ENCODE results near the gene EMX2.

Gene EMX2

GRCh38 chr10:117553142-117553814 is 10.7 kb downstream of the EMX2 start:
- H3K4me1 Mint-ChIP-seq: peaks cover 11% of the 10 kb centered on the region
- peaks cover 2% of the 10 kb centered on the region for H3K36me3 Mint-ChIP-seq
- peak overlapping the region; percentile 42 for H3K27ac Mint-ChIP-seq
- H3K9me3 Mint-ChIP-seq: no peaks in the 10 kb centered on the region
- no peak overlapping the region for H3K4me3 Mint-ChIP-seq
- peaks cover 85% of the 10 kb centered on the region for H3K27me3 Mint-ChIP-seq
- DNase-seq: no peak
- CTCF ChIA-PET: interaction anchor here (1.0 to 1.5 kb wide), 2 partner anchors 56 to 382 kb away, joined by 3 read pairs; no protein-coding TSS in a partner anchor

GRCh38 chr10:117553815-117554172 is 11.2 kb downstream of the EMX2 start:
- Mint-ChIP-seq H3K27ac (no peak overlapping the region), H3K9me3 (no peaks in the 10 kb centered on the region), H3K4me1 (peaks cover 11% of the 10 kb centered on the region), H3K27me3 (peaks cover 82% of the 10 kb centered on the region), H3K4me3 (no peak overlapping the region), H3K36me3 (no peaks in the 10 kb centered on the region)
- CTCF ChIA-PET: interaction anchor here (1.5 kb wide), 1 partner anchor 57 kb away, joined by 3 read pairs; no protein-coding TSS in a partner anchor
- no peak for DNase-seq

- no peaks in the 10 kb centered on the region for H3K36me3 Mint-ChIP-seq
- peaks cover 77% of the 10 kb centered on the region for H3K27me3 Mint-ChIP-seq
- CTCF ChIA-PET: no interaction called here
- H3K4me3 Mint-ChIP-seq: no peak overlapping the region
- H3K27ac Mint-ChIP-seq: no peak overlapping the region
- no peaks in the 10 kb centered on the region for H3K9me3 Mint-ChIP-seq
- DNase-seq: no peak
- peaks cover 11% of the 10 kb centered on the region for H3K4me1 Mint-ChIP-seq
Observed at GRCh38 chr10:117554241-117554814, 11.8 kb downstream of the EMX2 start.

- no peak overlapping the region for H3K27ac Mint-ChIP-seq
- peaks cover 11% of the 10 kb centered on the region for H3K4me1 Mint-ChIP-seq
- no peaks in the 10 kb centered on the region for H3K9me3 Mint-ChIP-seq
- DNase-seq: no peak
- CTCF ChIA-PET: no interaction called here
- no peaks in the 10 kb centered on the region for H3K36me3 Mint-ChIP-seq
- H3K4me3 Mint-ChIP-seq: no peak overlapping the region
- peaks cover 70% of the 10 kb centered on the region for H3K27me3 Mint-ChIP-seq
Observed at GRCh38 chr10:117555017-117555416, 12.5 kb downstream of the EMX2 start.

GRCh38 chr10:117555863-117556262 is 13.3 kb downstream of the EMX2 start:
- DNase-seq: no peak
- Mint-ChIP-seq H3K4me1 (peaks cover 11% of the 10 kb centered on the region), H3K27me3 (peaks cover 61% of the 10 kb centered on the region), H3K36me3 (no peaks in the 10 kb centered on the region), H3K27ac (no peak overlapping the region), H3K9me3 (no peaks in the 10 kb centered on the region), H3K4me3 (no peak overlapping the region)
- CTCF ChIA-PET: no interaction called here

- DNase-seq: no peak
- no peak overlapping the region for H3K4me3 Mint-ChIP-seq
- no peak overlapping the region for H3K27ac Mint-ChIP-seq
- no peaks in the 10 kb centered on the region for H3K9me3 Mint-ChIP-seq
- no peaks in the 10 kb centered on the region for H3K36me3 Mint-ChIP-seq
- H3K27me3 Mint-ChIP-seq: peaks cover 56% of the 10 kb centered on the region
- CTCF ChIA-PET: interaction anchor here (1.3 kb wide), 1 partner anchor 684 kb away, joined by 3 read pairs; no protein-coding TSS in a partner anchor
- H3K4me1 Mint-ChIP-seq: peaks cover 11% of the 10 kb centered on the region
Observed at GRCh38 chr10:117556356-117556755, 13.8 kb downstream of the EMX2 start.

GRCh38 chr10:117559712-117560111 is 17.2 kb downstream of the EMX2 start:
- Mint-ChIP-seq H3K27ac (no peak overlapping the region), H3K4me3 (no peak overlapping the region), H3K27me3 (peaks cover 28% of the 10 kb centered on the region), H3K4me1 (no peaks in the 10 kb centered on the region), H3K36me3 (no peaks in the 10 kb centered on the region), H3K9me3 (no peaks in the 10 kb centered on the region)
- DNase-seq: no peak
- CTCF ChIA-PET: no interaction called here

GRCh38 chr10:117560942-117561341 is 18.4 kb downstream of the EMX2 start:
- Mint-ChIP-seq H3K27me3 (peaks cover 16% of the 10 kb centered on the region), H3K36me3 (no peaks in the 10 kb centered on the region), H3K4me1 (no peaks in the 10 kb centered on the region), H3K9me3 (no peaks in the 10 kb centered on the region), H3K27ac (no peak overlapping the region), H3K4me3 (no peak overlapping the region)
- CTCF ChIA-PET: interaction anchor here (0.8 kb wide), 1 partner anchor 129 kb away, joined by 3 read pairs; no protein-coding TSS in a partner anchor
- DNase-seq: no peak

- CTCF ChIA-PET: no interaction called here
Observed at GRCh38 chr10:117562220-117562619, 19.7 kb downstream of the EMX2 start.

GRCh38 chr10:117562896-117563737 is 20.6 kb downstream of the EMX2 start:
- CTCF ChIA-PET: no interaction called here
- Mint-ChIP-seq H3K4me3 (no peak overlapping the region), H3K36me3 (no peaks in the 10 kb centered on the region), H3K27ac (no peak overlapping the region), H3K4me1 (no peaks in the 10 kb centered on the region), H3K27me3 (peaks cover 9% of the 10 kb centered on the region), H3K9me3 (no peaks in the 10 kb centered on the region)
- DNase-seq: no peak

More at GRCh38 chr10:117562220-117562619, 19.7 kb downstream of the EMX2 start:
- Mint-ChIP-seq H3K27me3 (peaks cover 11% of the 10 kb centered on the region), H3K36me3 (no peaks in the 10 kb centered on the region), H3K4me1 (no peaks in the 10 kb centered on the region), H3K9me3 (no peaks in the 10 kb centered on the region), H3K4me3 (no peak overlapping the region), H3K27ac (no peak overlapping the region)
- no peak for DNase-seq

- Mint-ChIP-seq H3K27ac (no peak overlapping the region), H3K9me3 (no peaks in the 10 kb centered on the region), H3K27me3 (peaks cover 5% of the 10 kb centered on the region), H3K36me3 (no peaks in the 10 kb centered on the region), H3K4me3 (no peak overlapping the region), H3K4me1 (no peaks in the 10 kb centered on the region)
- no peak for DNase-seq
- CTCF ChIA-PET: no interaction called here
Observed at GRCh38 chr10:117563780-117564179, 21.2 kb downstream of the EMX2 start.

- Mint-ChIP-seq H3K4me1 (no peaks in the 10 kb centered on the region), H3K4me3 (no peak overlapping the region), H3K27ac (no peak overlapping the region), H3K27me3 (peaks cover 5% of the 10 kb centered on the region), H3K36me3 (no peaks in the 10 kb centered on the region), H3K9me3 (no peaks in the 10 kb centered on the region)
- CTCF ChIA-PET: interaction anchor here (1.3 kb wide), 1 partner anchor 10 kb away, joined by 3 read pairs; no protein-coding TSS in a partner anchor
- DNase-seq: no peak
Observed at GRCh38 chr10:117565068-117565467, 22.5 kb downstream of the EMX2 start.

GRCh38 chr10:117568334-117568733 is 25.8 kb downstream of the EMX2 start:
- H3K4me1 Mint-ChIP-seq: no peaks in the 10 kb centered on the region
- H3K27me3 Mint-ChIP-seq: peaks cover 5% of the 10 kb centered on the region
- no peak overlapping the region for H3K4me3 Mint-ChIP-seq
- H3K36me3 Mint-ChIP-seq: no peaks in the 10 kb centered on the region
- no peak for DNase-seq
- H3K27ac Mint-ChIP-seq: no peak overlapping the region
- H3K9me3 Mint-ChIP-seq: no peaks in the 10 kb centered on the region
- CTCF ChIA-PET: no interaction called here

GRCh38 chr10:117569610-117570390 is 27.3 kb downstream of the EMX2 start:
- no peak overlapping the region for H3K4me3 Mint-ChIP-seq
- peaks cover 5% of the 10 kb centered on the region for H3K27me3 Mint-ChIP-seq
- CTCF ChIA-PET: no interaction called here
- H3K9me3 Mint-ChIP-seq: no peaks in the 10 kb centered on the region
- H3K4me1 Mint-ChIP-seq: no peaks in the 10 kb centered on the region
- no peaks in the 10 kb centered on the region for H3K36me3 Mint-ChIP-seq
- H3K27ac Mint-ChIP-seq: no peak overlapping the region
- no peak for DNase-seq
